GM13976 (cell line): ENCODE data around the gene SRPK1.

Source experiments
- DNase-seq: peaks from one replicate; pipeline ENCODE4 v3.0.0; 2012; ENCODE audit warnings: low spot score
- CTCF ChIP-seq: IDR thresholded peaks from 2 replicates; pipeline ENCODE4 v1.5.1; 2012; ENCODE audit warnings: borderline replicate concordance, mild to moderate bottlenecking; ENCODE audit not compliant: insufficient read depth; ENCODE audit errors: extremely low read depth, missing control alignments, control extremely low read depth
- in situ Hi-C: fragments of 300-500 bp; cut with MboI; formaldehyde crosslinking; loops from one replicate; pipeline ENCODE4 v1.12.0; 2022; ENCODE audit warnings: low sequenced_read_pairs, mixed read lengths, inconsistent platforms; ENCODE audit not compliant: unreplicated experiment

The SRPK1 gene

GRCh38 chr6:35920793-35921732, at the start of gene SRPK1:
Gene SRPK1, minus strand, starts transcription at chr6:35921098. Its CDS starts 42 bp downstream, at chr6:35921056.
- in situ Hi-C loops, result no loop called here
- no peak for TF ChIP-seq CTCF
- peak; percentile 97 for DNase-seq

GRCh38 chr6:35970181-35970580, 49.3 kb upstream of the SRPK1 start:
- in situ Hi-C loops, result no loop called here
- no peak for TF ChIP-seq CTCF
- DNase-seq, result no peak

- in situ Hi-C loops, result no loop called here
- no peak for DNase-seq
- TF ChIP-seq CTCF, result no peak
These were observed 48.7 kb upstream of the SRPK1 start for GRCh38 chr6:35969646-35970045.

GRCh38 chr6:35968821-35969220, 47.9 kb upstream of the SRPK1 start:
- no peak for DNase-seq

GRCh38 chr6:35967076-35967774, 46.3 kb upstream of the SRPK1 start:
- no peak for TF ChIP-seq CTCF
- in situ Hi-C loops, result no loop called here
- DNase-seq, result no peak

More at GRCh38 chr6:35968821-35969220, 47.9 kb upstream of the SRPK1 start:
- no peak for TF ChIP-seq CTCF
- in situ Hi-C loops, result no loop called here

GRCh38 chr6:35962779-35963560, 42.1 kb upstream of the SRPK1 start:
- DNase-seq, result no peak
- in situ Hi-C loops, result no loop called here
- TF ChIP-seq CTCF, result no peak
